Hepatocyte (in vitro differentiated cells): ENCODE measurements around the gene CHKB. TPM values are rescaled to one million over a fixed set of nuclear protein-coding genes. Genes with fewer than 3 reads are reported as not detected.

Experiments
- DNase-seq: peaks from one replicate; pipeline ENCODE4 v3.0.0-alpha.2; 2016; ENCODE audit warnings: low spot score
- H2AFZ ChIP-seq: fragments of 200-600 bp; sonication (generic); 2 replicates; pipeline ENCODE4 v1.6.0; 2016; ENCODE audit warnings: antibody characterized with exemption, mild to moderate bottlenecking
- H3K27ac ChIP-seq: fragments of 200-600 bp; sonication (generic); 2 replicates; pipeline ENCODE4 v1.5.1; 2016; ENCODE audit warnings: mild to moderate bottlenecking
- H3K27me3 ChIP-seq: fragments of 200-600 bp; sonication (generic); 2 replicates; pipeline ENCODE4 v1.6.1; 2016
- H3K36me3 ChIP-seq: fragments of 200-600 bp; sonication (generic); replicated peaks from 2 replicates; pipeline ENCODE4 v1.5.1; 2016; ENCODE audit warnings: low read depth; ENCODE audit not compliant: insufficient read depth
- H3K4me1 ChIP-seq: fragments of 200-600 bp; sonication (generic); 2 replicates; pipeline ENCODE4 v1.5.1; 2016; ENCODE audit warnings: mild to moderate bottlenecking, moderate library complexity; ENCODE audit not compliant: insufficient read depth
- H3K4me2 ChIP-seq: fragments of 200-600 bp; sonication (generic); 2 replicates; pipeline ENCODE4 v1.6.0; 2016
- H3K4me3 ChIP-seq: fragments of 200-600 bp; sonication (generic); 2 replicates; pipeline ENCODE4 v1.5.1; 2016; ENCODE audit warnings: mild to moderate bottlenecking
- H3K79me2 ChIP-seq: fragments of 200-600 bp; sonication (generic); 2 replicates; pipeline ENCODE4 v1.6.0; 2017; ENCODE audit warnings: mild to moderate bottlenecking
- H3K9me2 ChIP-seq: fragments of 200-600 bp; sonication (generic); replicated peaks from 2 replicates; pipeline ENCODE4 v1.6.0; 2017; ENCODE audit warnings: mild to moderate bottlenecking; ENCODE audit not compliant: insufficient read depth
- H3K9me3 ChIP-seq: fragments of 200-600 bp; sonication (generic); 2 replicates; pipeline ENCODE4 v1.5.1; 2016; ENCODE audit warnings: low read depth, mild to moderate bottlenecking
- H4K20me1 ChIP-seq: fragments of 200-600 bp; sonication (generic); 2 replicates; pipeline ENCODE4 v1.6.0; 2016; ENCODE audit warnings: mild to moderate bottlenecking; ENCODE audit not compliant: insufficient read depth, poor library complexity, severe bottlenecking
- CTCF ChIP-seq: fragments of 200-600 bp; sonication (generic); IDR thresholded peaks from 2 replicates; pipeline ENCODE4 v1.5.1; 2016; ENCODE audit warnings: antibody characterized with exemption, mild to moderate bottlenecking; ENCODE audit not compliant: poor library complexity
- EZH2 ChIP-seq: fragments of 200-600 bp; sonication (generic); IDR thresholded peaks from 2 replicates; pipeline ENCODE4 v1.6.1; 2016; ENCODE audit warnings: antibody characterized with exemption, mild to moderate bottlenecking, borderline replicate concordance
- EZH2phosphoT487 ChIP-seq: fragments of 200-600 bp; sonication (generic); IDR thresholded peaks from one replicate; pipeline ENCODE4 v1.6.1; 2018; ENCODE audit warnings: antibody characterized with exemption, mild to moderate bottlenecking, low read depth, moderate library complexity; ENCODE audit not compliant: unreplicated experiment, severe bottlenecking
- WGBS: methylation state at CpG from one replicate; pipeline ENCODE4 v1.1.6; 2016; ENCODE audit warnings: low lambda C conversion rate; ENCODE audit errors: missing lambda C conversion rate; 5-methylcytosine and 5-hydroxymethylcytosine counted together
- polyA plus RNA-seq: library from polyadenylated mRNA; unstranded; fragments of >200 nt; fragmentation: Nextera tagmentation; extraction: Ambion mirVana; gene quantifications from 2 replicates; pipeline ENCODE4 v1.2.1, GENCODE V29; 2016
- total RNA-seq: library from RNA; depleted of rRNA; stranded (reverse); fragments of >200 nt; gene quantifications from 2 replicates; pipeline ENCODE4 v1.2.3, GENCODE V29; 2014

The CHKB gene
- total and polyA plus RNA-seq, 2 experiments from 2014 or later: 54.9 to 89.7 TPM

- Histone ChIP-seq H3K79me2 (no peaks in the 10 kb centered on the region), H3K4me2 (no peak overlapping the region), H3K9me2 (no peaks in the 10 kb centered on the region), H3K36me3 (no peaks in the 10 kb centered on the region), H4K20me1 (no peaks in the 10 kb centered on the region), H2AFZ (no peak overlapping the region), H3K9me3 (no peaks in the 10 kb centered on the region), H3K27ac (no peak overlapping the region), H3K4me1 (peaks cover 7% of the 10 kb centered on the region), H3K4me3 (no peak overlapping the region), H3K27me3 (no peaks in the 10 kb centered on the region)
- DNase-seq: no peak
- WGBS: 94% methylated on average over 23 of the region's 27 CpGs
- no peak for TF ChIP-seq EZH2
- TF ChIP-seq EZH2phosphoT487: no peak
- no peak for TF ChIP-seq CTCF
Measured at GRCh38 chr22:50625568-50626313, 43.1 kb upstream of the CHKB start.

- Histone ChIP-seq H4K20me1 (no peaks in the 10 kb centered on the region), H2AFZ (no peak overlapping the region), H3K79me2 (no peaks in the 10 kb centered on the region), H3K4me1 (peaks cover 7% of the 10 kb centered on the region), H3K9me3 (no peaks in the 10 kb centered on the region), H3K27ac (no peak overlapping the region), H3K4me2 (no peak overlapping the region), H3K36me3 (no peaks in the 10 kb centered on the region), H3K4me3 (no peak overlapping the region), H3K9me2 (no peaks in the 10 kb centered on the region), H3K27me3 (no peaks in the 10 kb centered on the region)
- DNase-seq: peak; percentile 4
- TF ChIP-seq CTCF (no peak), EZH2phosphoT487 (no peak), EZH2 (no peak)
- WGBS: 87% methylated on average over 11 of the region's 14 CpGs
Measured at GRCh38 chr22:50625131-50625567, 42.5 kb upstream of the CHKB start.

GRCh38 chr22:50624347-50625130 is 41.9 kb upstream of the CHKB start:
- no peak for DNase-seq
- H3K4me3 ChIP-seq: no peak overlapping the region
- H3K4me1 ChIP-seq: peaks cover 7% of the 10 kb centered on the region
- H3K36me3 ChIP-seq: no peaks in the 10 kb centered on the region
- 88% methylated on average over 16 of the region's 16 CpGs for WGBS
- no peaks in the 10 kb centered on the region for H3K9me2 ChIP-seq
- H3K27ac ChIP-seq: no peak overlapping the region
- no peak overlapping the region for H2AFZ ChIP-seq
- no peak for TF ChIP-seq EZH2phosphoT487
- TF ChIP-seq CTCF: no peak
- no peak for TF ChIP-seq EZH2
- no peaks in the 10 kb centered on the region for H3K27me3 ChIP-seq
- no peaks in the 10 kb centered on the region for H4K20me1 ChIP-seq
- no peaks in the 10 kb centered on the region for H3K9me3 ChIP-seq
- no peak overlapping the region for H3K4me2 ChIP-seq
- no peaks in the 10 kb centered on the region for H3K79me2 ChIP-seq
